ENCODE results near the gene MTFMT.

DNA sequence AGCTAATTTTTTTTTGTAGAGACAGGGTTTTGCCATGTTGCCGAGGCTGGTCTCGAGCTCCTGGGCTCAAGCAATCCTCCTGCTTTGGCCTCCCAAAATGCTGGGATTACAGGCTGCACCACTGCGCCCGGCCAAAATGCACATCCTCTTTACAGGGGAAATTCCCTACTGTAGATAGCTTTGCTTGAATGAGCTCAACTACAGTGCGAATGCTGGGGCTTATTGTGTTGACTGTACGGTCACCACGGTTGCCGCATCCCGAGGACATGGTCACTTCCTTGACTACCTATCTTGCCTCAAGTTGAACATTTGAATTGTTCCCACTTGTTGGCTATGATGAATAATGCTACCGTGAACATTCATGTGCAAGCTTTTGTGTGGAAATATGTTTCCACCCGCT is 5.3 kb upstream of the MTFMT start:
- TF ChIP-seq POLR2AphosphoS5 (IDR thresholded peaks at IDR 0.05; ENCODE audit: low read depth, low read length) = no peak
- no peak for TF ChIP-seq ZNF138 (CRISPR knock-in tag; IDR thresholded peaks at IDR 0.05; ENCODE audit: low read depth)
- TF ChIP-seq, protein P1, sequence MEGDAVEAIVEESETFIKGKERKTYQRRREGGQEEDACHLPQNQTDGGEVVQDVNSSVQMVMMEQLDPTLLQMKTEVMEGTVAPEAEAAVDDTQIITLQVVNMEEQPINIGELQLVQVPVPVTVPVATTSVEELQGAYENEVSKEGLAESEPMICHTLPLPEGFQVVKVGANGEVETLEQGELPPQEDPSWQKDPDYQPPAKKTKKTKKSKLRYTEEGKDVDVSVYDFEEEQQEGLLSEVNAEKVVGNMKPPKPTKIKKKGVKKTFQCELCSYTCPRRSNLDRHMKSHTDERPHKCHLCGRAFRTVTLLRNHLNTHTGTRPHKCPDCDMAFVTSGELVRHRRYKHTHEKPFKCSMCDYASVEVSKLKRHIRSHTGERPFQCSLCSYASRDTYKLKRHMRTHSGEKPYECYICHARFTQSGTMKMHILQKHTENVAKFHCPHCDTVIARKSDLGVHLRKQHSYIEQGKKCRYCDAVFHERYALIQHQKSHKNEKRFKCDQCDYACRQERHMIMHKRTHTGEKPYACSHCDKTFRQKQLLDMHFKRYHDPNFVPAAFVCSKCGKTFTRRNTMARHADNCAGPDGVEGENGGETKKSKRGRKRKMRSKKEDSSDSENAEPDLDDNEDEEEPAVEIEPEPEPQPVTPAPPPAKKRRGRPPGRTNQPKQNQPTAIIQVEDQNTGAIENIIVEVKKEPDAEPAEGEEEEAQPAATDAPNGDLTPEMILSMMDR (CRISPR knock-in tag; IDR thresholded peaks at IDR 0.05) = no peak
- no peak for TF ChIP-seq ZFY (CRISPR knock-in tag; IDR thresholded peaks at IDR 0.05)
- TF ChIP-seq, protein P2, sequence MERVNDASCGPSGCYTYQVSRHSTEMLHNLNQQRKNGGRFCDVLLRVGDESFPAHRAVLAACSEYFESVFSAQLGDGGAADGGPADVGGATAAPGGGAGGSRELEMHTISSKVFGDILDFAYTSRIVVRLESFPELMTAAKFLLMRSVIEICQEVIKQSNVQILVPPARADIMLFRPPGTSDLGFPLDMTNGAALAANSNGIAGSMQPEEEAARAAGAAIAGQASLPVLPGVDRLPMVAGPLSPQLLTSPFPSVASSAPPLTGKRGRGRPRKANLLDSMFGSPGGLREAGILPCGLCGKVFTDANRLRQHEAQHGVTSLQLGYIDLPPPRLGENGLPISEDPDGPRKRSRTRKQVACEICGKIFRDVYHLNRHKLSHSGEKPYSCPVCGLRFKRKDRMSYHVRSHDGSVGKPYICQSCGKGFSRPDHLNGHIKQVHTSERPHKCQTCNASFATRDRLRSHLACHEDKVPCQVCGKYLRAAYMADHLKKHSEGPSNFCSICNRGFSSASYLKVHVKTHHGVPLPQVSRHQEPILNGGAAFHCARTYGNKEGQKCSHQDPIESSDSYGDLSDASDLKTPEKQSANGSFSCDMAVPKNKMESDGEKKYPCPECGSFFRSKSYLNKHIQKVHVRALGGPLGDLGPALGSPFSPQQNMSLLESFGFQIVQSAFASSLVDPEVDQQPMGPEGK (CRISPR knock-in tag; IDR thresholded peaks at IDR 0.05) = no peak
- no peak for TF ChIP-seq ESRRA (CRISPR knock-in tag; IDR thresholded peaks at IDR 0.05; ENCODE audit: low read depth)
- no peak for TF ChIP-seq SIN3A (IDR thresholded peaks at IDR 0.05; ENCODE audit: borderline replicate concordance, low read depth, low read length)
- no peak for TF ChIP-seq SOX13 (IDR thresholded peaks at IDR 0.05)
- TF ChIP-seq SOX13 (CRISPR knock-in tag; conservative IDR thresholded peaks at IDR 0.05 in 1 of 2, IDR thresholded peaks at IDR 0.05 in 1 of 2) = no peak
- no peak for TF ChIP-seq ASH2L (IDR thresholded peaks at IDR 0.05; ENCODE audit: insufficient read length, low read depth, low read length)
- TF ChIP-seq ATF7 (IDR thresholded peaks at IDR 0.05) = no peak
- no peak for TF ChIP-seq ATF7 (CRISPR knock-in tag; IDR thresholded peaks at IDR 0.05)
- TF ChIP-seq NFRKB (IDR thresholded peaks at IDR 0.05) = no peak
- TF ChIP-seq, protein P3, sequence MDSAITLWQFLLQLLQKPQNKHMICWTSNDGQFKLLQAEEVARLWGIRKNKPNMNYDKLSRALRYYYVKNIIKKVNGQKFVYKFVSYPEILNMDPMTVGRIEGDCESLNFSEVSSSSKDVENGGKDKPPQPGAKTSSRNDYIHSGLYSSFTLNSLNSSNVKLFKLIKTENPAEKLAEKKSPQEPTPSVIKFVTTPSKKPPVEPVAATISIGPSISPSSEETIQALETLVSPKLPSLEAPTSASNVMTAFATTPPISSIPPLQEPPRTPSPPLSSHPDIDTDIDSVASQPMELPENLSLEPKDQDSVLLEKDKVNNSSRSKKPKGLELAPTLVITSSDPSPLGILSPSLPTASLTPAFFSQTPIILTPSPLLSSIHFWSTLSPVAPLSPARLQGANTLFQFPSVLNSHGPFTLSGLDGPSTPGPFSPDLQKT (CRISPR knock-in tag; IDR thresholded peaks at IDR 0.05; ENCODE audit: borderline replicate concordance) = no peak
- TF ChIP-seq BRD4 (CRISPR knock-in tag; IDR thresholded peaks at IDR 0.05) = no peak
- no peak for TF ChIP-seq ZNF563 (CRISPR knock-in tag; IDR thresholded peaks at IDR 0.05)
